DMS53 treated with DMSO at 0.1 percent for 48 hours (cell line): Measurements from ENCODE around the gene LRRC73.
"Not testable (repeated sequence)": the region's sequence is repeated elsewhere in the genome, so short reads cannot be mapped to it uniquely, and the experiment has no call there.

Experiments used
- DNase-seq: peaks from one replicate; lab custom pipeline; 2025; ENCODE audit not compliant: unreplicated experiment; lab: John Stamatoyannopoulos, UW

Gene LRRC73

GRCh38 chr6:43511824-43512415, 1.8 kb upstream of the LRRC73 start:
- DNase-seq, result no peak

DNA sequence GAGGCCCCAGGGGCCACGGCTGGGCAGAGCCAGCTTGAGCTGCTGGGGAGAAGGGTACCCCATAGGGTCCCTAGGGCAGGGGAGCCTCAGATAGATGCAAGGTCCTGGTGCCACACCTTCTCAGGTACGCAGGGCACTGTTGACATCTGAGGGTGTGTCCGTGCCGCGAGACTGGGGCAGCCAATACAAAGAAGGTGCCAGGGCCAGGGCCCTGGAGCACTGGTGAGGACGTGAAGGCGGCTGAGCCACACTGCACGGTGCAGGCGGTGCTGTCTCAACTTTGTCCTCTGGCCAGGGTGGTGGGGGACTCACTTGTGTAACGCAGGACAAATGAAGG, 649 bp upstream of the LRRC73 start:
- peak; percentile 55 for DNase-seq

DNA sequence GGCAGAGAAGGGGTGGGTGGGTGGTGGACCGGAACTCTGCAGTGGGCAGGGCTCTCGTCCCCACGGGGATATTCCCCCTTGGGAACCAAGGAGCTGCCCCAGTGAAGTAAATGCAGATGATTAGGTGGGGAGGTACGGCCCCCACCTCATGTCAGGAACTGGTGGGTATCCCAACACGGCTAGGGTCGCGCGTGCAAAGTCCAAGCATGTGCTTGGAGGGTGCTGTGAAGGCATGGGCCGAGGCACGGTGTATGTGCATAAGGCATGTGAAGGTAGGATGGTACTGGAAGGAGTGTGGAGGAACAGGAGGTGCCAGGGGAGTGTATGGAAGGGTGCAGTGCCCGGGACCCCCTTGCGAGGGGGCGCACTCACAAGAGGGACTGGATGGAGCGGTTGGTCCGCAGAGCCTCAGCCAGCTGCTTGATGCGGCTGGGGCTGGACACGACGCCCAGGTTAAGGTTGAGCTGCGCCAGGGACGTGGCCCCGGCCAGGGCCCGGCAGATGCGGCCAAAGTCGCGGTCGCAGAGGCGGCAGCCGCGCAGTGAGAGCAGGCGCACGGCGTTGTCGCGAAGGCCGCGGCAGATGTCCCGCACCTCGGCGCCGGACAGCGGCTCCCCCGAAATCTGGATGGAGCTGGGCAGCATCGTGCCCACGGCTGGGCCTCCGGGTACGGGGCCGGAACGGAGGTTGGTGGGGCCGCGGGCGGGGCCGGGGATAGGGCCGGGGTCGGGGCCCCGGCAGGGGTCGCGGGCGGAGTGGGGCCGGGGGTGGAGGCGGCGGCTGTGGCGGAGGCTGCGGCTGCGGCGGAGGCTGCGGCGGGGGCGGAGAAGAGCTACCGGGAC, 783 bp downstream of the LRRC73 start:
- DNase-seq, result no peak

GRCh38 chr6:43508481-43509141, 1.5 kb downstream of the LRRC73 start:
- no peak for DNase-seq

- peak; percentile 65 for DNase-seq
Observed at GRCh38 chr6:43506667-43507471, 3.3 kb downstream of the LRRC73 start.

- DNase-seq, result no peak
Observed at GRCh38 chr6:43506171-43506570, 4.0 kb downstream of the LRRC73 start.

GRCh38 chr6:43505718-43506117, 4.4 kb downstream of the LRRC73 start:
- no peak for DNase-seq

GRCh38 chr6:43504756-43505593, 5.2 kb downstream of the LRRC73 start:
- no peak for DNase-seq

DNA sequence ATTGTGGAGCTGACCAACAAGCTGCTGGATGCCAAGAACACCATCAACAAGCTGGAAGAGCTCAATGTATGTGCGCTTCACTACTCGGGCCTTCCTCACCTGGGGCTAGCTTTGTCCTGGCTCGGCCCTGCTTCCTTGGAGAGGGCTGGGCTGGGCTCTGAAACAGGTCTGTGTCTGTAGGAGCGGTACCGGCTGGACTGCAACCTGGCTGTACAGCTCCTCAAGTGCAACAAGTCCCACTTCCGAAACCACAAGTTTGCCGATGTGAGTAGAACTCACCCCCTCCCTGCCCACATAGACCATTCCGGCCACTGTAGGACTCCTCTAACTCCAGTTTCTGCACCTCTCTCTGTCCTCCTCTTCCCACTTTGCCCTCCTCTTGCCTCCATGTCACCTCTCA, 6.7 kb downstream of the LRRC73 start:
- DNase-seq, result no peak

- DNase-seq, result no peak
Observed at GRCh38 chr6:43502666-43503065, 7.5 kb downstream of the LRRC73 start.

- no peak for DNase-seq
Observed at GRCh38 chr6:43500921-43501320, 9.2 kb downstream of the LRRC73 start.

- DNase-seq, result no peak
Observed at GRCh38 chr6:43499028-43499815, 10.9 kb downstream of the LRRC73 start.

DNA sequence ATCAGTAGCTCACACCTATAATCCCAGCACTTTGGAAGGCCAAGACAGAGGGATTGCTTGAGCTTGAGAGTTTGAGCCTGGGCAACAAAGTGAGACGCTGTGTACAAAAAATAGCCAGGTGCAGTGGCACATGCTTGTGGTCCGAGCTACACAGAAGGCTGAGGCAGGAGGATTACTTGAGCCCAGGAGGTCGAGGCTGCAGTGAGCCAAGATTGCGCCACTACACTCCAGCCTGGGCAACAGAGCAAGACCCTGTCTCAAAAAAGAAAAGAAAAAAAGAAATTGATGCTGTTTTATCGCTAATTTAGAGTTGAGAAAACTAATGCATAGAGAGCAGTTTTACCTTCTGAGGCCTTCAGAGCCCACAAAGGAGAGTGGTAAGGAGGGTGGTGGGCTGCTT, 11.9 kb downstream of the LRRC73 start:
- not testable (repeated sequence) for DNase-seq

- DNase-seq, result no peak
Observed at GRCh38 chr6:43497689-43498088, 12.5 kb downstream of the LRRC73 start.

DNA sequence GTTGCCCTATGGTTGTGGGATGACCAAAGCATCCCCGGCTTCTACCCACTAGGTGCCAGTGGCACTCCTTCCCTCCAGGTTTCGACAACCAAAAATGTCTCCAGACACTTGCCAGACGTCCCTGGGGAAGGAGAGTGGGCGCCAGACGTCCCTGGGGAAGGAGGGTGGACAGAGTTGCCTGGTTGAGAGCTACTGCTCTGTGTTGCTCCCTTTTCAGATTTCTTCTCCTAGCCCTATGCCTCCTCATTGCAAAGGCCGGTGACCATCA, 13.1 kb downstream of the LRRC73 start:
- no peak for DNase-seq

DNA sequence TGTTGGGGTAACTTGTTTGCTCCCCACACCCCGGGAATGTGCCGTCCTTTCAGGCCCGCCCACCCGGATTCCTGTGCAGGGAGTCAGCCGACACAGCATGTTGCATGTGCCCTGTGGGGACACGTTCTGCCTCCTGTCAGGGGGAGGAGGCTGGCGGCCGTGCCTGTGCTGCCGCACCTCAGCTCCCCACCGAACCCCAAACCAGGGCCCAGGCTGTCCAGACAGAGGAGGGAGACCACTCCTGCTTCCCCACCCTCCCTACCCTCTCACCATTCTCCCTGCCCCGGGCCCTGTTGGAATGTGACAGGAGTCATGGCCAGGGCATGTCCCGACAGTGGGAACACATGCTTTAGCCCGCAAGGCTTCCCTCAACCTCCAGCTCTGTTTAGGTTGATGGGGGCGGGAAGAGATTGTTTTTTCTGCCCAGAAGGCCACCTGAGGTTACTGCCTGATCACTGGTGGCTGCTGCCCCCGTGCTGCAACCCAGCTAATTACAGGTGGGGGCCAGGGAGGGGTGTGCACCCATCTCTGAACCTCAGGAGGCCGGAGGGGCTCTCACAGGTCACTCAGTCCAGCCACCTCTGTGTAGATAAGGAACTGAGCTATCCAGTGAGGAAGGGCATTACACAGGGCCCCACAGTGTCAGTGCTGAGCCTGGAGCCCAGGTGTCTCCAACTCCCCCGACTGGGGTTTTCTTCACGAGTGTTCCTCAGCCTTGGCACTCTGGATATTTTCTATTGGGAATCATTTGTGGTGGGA, 13.6 kb downstream of the LRRC73 start:
- DNase-seq, result no peak

GRCh38 chr6:43495409-43495941, 14.7 kb downstream of the LRRC73 start:
- no peak for DNase-seq

DNA sequence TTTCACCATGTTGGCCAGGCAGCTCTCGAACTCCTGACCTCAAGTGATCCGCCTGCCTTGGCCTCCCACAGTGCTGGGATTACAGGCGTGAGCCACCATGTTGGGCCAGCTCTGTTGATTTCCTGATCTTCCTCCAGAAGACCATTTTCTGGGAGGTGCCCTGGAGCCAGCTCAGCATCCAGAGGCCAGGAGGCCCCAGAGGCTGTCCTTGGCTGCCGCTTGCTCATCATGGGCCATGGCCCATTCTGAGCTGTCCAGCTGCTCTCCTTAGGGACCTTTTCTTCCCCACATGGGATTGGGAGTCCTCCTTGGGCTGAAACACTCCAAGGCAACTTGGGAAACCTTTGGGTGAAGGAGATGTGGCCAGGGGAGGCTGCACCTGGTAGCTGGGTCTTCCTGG, 15.4 kb downstream of the LRRC73 start:
- no peak for DNase-seq

DNA sequence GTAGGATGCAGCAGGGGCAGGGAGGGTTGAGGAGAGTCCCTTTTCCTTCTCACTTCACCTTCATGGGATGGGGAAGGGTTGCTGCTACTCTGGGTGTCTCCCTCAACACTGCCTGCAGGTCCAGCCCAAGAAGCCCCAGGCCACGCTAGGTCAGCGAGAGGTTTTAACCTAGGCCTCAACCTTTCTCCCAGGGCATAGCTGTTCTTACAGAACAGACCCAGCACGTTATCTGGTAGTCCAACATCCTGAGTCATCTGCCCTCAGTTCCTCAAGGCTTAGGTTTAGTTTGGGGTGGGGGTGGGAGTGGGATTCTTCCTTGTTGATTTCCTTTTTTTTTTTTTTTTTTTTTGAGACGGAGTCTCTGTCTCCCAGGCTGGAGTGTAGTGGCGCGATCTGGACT, 15.8 kb downstream of the LRRC73 start:
- DNase-seq, result no peak
